WTC11 (cell line): ENCODE data around the gene C4orf50.

Experiments used
- CTCF ChIP-seq: fragments of 200-600 bp; IDR thresholded peaks from 2 replicates; pipeline ENCODE4 v1.8.0; 2022; ENCODE audit warnings: antibody characterized with exemption
- JAZF1 ChIP-seq: fragments of 250-450 bp; sonication (Bioruptor Pico); IDR thresholded peaks from 2 replicates; pipeline ENCODE4 v1.9.0; 2021; ENCODE audit warnings: moderate library complexity, mild to moderate bottlenecking, inconsistent platforms
- MAX ChIP-seq: sonication (generic); formaldehyde crosslinking; IDR thresholded peaks from 2 replicates; pipeline ENCODE4 v1.8.0; 2022; ENCODE audit warnings: mild to moderate bottlenecking, missing genetic modification reagents
- MYBL2 ChIP-seq: sonication (generic); formaldehyde crosslinking; IDR thresholded peaks from 2 replicates; pipeline ENCODE4 v1.8.1; 2023; ENCODE audit warnings: mild to moderate bottlenecking, moderate library complexity, missing genetic modification reagents
- NR2C2 ChIP-seq: sonication (generic); formaldehyde crosslinking; IDR thresholded peaks from 2 replicates; pipeline ENCODE4 v1.8.0; 2022; ENCODE audit warnings: mild to moderate bottlenecking, missing genetic modification reagents
- TF ChIP-seq, protein P1 (sequence below): sonication (generic); formaldehyde crosslinking; IDR thresholded peaks from 2 replicates; pipeline ENCODE4 v1.8.1; 2022; ENCODE audit warnings: low read depth, mild to moderate bottlenecking, moderate library complexity, missing genetic modification reagents, borderline replicate concordance
- TF ChIP-seq, protein P2 (sequence below): sonication (generic); formaldehyde crosslinking; IDR thresholded peaks from 2 replicates; pipeline ENCODE4 v1.8.0; 2022; ENCODE audit warnings: missing genetic modification reagents

GRCh38 chr4:6050551-6050950 lies 32.3 kb upstream of the C4orf50 start:
- TF ChIP-seq CTCF (no peak), JAZF1 (CRISPR knock-in tag) (no peak), NR2C2 (CRISPR knock-in tag) (no peak), MYBL2 (CRISPR knock-in tag) (no peak), MAX (CRISPR knock-in tag) (no peak)
- TF ChIP-seq, protein P1, sequence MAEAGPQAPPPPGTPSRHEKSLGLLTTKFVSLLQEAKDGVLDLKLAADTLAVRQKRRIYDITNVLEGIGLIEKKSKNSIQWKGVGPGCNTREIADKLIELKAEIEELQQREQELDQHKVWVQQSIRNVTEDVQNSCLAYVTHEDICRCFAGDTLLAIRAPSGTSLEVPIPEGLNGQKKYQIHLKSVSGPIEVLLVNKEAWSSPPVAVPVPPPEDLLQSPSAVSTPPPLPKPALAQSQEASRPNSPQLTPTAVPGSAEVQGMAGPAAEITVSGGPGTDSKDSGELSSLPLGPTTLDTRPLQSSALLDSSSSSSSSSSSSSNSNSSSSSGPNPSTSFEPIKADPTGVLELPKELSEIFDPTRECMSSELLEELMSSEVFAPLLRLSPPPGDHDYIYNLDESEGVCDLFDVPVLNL (CRISPR knock-in tag) = no peak
- TF ChIP-seq, protein P2, sequence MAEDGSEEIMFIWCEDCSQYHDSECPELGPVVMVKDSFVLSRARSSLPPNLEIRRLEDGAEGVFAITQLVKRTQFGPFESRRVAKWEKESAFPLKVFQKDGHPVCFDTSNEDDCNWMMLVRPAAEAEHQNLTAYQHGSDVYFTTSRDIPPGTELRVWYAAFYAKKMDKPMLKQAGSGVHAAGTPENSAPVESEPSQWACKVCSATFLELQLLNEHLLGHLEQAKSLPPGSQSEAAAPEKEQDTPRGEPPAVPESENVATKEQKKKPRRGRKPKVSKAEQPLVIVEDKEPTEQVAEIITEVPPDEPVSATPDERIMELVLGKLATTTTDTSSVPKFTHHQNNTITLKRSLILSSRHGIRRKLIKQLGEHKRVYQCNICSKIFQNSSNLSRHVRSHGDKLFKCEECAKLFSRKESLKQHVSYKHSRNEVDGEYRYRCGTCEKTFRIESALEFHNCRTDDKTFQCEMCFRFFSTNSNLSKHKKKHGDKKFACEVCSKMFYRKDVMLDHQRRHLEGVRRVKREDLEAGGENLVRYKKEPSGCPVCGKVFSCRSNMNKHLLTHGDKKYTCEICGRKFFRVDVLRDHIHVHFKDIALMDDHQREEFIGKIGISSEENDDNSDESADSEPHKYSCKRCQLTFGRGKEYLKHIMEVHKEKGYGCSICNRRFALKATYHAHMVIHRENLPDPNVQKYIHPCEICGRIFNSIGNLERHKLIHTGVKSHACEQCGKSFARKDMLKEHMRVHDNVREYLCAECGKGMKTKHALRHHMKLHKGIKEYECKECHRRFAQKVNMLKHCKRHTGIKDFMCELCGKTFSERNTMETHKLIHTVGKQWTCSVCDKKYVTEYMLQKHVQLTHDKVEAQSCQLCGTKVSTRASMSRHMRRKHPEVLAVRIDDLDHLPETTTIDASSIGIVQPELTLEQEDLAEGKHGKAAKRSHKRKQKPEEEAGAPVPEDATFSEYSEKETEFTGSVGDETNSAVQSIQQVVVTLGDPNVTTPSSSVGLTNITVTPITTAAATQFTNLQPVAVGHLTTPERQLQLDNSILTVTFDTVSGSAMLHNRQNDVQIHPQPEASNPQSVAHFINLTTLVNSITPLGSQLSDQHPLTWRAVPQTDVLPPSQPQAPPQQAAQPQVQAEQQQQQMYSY (CRISPR knock-in tag) = no peak
